Stimulated activated CD4-positive, alpha-beta T cell treated with anti-CD3 and anti-CD28 coated beads, Interleukin-1b, Interleukin-23, amount 100 ng/mL, for 4 hours (primary cell): Measurements from ENCODE around the gene PPIE.
"Not testable (repeated sequence)": the region's sequence is repeated elsewhere in the genome, so short reads cannot be mapped to it uniquely, and the experiment has no call there.

Experiments
- DNase-seq, 2 donors: peaks; one replicate each; pipeline ENCODE4 v3.0.0-alpha.2; 2020; ENCODE audit warnings: low read depth in 2 of 2

Gene PPIE

DNA sequence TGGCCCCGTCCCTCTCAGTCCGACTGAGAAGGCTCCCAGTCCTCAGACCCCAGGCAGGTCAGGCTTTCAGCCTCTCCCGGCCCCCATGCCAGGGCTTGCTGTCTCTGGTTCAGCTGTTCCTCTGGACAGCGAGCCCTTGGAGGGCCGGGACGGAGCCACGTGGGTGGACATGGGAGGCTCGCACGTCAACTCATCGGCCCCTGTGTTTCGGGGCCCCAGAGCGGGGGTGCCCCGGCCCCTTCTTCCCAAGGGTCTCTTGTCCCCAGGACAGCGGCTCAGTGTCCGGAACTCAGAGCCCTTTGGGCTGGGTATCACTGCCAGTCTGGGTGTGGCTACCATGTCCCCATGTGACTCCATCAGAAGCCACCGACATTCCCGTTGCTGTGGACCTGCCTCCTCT lies 39.2 kb downstream of the PPIE start:
- DNase-seq, result not testable (repeated sequence)

DNA sequence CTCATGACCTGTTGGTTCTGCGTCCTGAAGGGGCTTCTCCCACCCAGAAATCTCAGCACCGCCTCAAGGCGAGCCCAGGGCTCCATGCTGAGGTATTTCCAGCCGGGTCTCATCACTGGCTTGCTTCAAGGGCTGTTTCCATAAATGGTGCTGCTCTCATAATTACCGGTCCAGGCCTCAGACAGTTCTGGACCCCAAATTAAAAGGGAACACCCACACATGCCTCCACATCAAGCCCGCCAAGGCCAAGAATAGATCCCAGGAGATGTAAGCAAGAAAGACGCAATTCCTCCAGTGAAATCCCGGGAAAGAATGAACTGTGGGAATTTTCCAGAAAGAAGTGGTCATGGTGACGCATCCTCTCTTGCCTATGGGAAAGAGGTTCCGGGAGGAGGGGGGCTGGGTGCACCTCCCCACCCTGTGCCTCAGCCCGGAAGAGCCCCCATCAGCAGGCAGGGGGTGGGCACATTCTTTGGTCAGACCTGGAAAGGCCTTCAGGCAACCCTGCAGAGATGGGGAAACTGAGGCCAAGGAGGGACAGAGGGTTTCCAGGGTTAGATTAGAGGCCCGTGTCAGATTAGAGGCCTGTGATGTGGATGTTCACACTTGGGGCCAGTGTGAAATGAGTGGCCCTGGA lies 39.9 kb downstream of the PPIE start:
- DNase-seq, result not testable (repeated sequence)

DNA sequence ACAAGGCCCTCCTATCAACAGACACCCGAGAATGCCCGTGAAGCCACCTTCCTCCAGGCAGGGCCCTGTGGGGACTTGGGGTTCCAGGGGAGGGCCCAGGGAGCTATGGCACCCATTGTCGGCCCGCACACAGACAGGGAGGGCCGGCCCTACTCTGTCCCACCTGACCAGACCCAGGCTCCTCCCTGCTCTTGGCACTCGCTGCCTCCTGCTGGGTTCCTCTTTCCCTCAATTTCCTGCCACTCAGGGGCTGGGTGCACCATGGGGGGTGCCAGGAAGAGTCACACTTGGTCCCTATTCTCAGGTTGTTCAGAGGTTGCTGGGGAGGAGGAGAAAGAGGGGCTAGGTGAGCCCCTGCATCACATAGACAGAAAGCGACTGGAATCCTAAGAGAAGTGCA lies 40.5 kb downstream of the PPIE start:
- no peak for DNase-seq

DNA sequence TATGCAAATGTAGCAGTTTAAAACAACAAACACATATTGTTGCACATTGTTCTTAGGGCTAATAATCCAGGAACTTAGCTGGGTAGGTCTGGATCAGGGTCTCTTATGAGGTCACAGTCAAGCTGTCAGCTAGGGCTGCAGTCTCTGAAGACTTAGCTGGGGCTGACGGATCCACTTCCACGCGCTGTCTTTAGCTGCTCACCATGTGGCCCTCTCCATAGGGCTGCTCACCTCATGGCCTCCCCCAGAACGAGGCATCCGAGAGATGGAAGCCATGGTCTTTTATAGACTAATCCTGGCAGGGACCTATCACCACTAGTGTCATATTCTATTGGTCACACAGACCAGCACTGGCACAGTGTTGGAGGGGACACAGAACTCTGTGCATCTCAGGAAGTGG lies 41.1 kb downstream of the PPIE start:
- no peak for DNase-seq

DNA sequence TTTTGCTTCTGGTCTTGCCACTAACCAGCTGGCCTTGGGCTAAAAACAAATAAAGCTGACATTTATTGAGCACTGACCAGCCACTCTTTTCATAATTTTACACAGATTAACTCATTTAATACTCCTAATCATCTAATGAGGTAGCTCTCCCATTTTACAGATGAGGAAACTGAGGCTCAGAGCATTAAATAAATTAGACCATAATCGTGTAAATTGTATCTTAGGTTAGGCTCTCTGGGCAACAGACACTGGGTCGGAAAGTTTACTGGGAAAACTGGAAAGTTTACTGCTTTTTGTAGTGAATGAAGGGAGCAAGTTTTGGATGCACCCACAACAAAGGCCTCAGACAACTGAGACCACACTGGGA lies 42.6 kb downstream of the PPIE start:
- DNase-seq, result no peak

DNA sequence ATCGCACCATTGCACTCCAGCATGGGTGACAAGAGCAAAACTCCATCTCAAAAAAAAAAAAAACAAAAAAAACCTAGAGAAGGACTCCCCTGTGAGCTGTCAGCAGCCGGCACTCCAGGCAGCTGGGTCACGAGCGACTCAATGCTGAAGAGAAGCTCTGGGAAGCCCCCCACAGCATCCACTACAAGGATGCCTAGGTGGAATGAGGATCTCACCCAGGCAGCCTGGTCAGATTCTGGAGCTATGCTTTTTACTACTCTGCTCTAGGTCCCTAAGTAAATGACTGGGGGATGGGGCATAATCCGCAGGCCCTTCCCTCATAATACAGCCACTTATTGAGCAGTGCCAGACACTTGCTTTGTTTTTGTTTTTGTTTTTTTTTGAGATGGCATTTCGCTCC lies 43.4 kb downstream of the PPIE start:
- no peak for DNase-seq

DNA sequence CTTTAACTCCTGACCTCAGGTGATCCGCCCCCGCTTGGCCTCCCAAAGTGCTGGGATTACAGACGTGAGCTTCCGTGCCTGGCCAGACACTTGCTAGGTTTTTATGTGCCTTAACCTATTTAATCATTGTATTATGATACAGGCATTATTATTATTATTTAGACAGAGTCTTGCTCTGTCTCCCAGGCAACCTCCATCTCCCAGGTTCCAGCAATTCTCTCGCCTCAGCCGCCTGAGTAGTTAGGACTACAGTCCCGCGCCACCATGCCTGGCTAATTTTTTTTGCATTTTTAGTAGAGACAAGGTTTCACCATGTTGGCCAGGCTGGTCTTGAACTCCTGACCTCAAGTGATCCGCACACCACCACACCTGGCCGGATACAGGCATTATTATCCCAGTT lies 44.0 kb downstream of the PPIE start:
- not testable (repeated sequence) for DNase-seq

DNA sequence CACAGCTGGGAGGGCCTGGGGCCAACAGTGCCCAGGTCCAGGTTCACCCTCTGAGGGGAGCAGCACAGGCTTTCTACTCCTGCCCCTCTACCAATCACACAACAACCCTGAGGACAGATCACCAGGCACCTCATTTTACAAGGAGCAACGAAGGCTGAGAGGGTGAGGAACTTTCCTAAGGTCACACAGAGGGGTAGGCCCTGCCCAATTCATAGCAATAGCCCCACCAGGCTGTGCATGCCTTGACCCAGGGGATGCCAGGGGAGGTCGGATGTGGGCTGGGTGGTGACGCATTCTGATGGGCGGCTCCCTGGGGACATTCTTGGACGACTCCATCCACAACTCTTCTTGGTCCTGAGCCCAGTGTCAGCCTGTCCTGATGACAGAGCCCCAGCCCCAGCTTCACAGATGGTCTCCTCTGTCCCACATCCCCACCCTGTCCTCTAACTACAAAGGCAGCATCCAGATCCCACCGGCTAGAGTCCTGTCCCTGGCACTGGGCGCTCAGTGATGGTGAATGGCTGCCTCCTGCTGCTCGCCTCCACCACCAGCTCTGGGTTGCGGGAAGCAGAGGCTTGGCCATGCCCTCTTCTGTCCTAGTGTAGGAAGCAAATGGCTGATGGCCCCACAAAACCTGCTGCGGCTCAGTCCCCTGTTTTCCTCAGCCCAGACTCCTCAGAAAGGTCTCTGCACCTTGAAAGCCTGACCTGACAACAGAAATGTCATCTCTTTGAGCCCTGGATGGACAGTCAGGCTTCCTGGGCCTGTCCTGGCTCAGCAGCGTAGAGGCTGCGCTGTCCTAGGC lies 47.8 kb downstream of the PPIE start:
- DNase-seq, result not testable (repeated sequence)

DNA sequence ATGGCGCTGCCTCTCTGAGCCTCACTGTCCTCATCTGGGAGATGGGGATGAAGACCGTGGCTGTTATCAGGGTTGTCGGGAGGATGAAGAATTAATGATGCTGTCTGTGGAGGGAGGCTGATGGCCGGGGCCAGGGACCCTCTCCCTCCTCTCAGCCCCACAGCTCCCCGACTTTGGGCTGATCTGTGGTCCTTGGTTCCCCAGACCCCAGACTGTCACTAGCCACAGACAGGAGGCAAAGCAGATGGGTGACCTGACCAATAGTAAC lies 48.4 kb downstream of the PPIE start:
- not testable (repeated sequence) for DNase-seq

DNA sequence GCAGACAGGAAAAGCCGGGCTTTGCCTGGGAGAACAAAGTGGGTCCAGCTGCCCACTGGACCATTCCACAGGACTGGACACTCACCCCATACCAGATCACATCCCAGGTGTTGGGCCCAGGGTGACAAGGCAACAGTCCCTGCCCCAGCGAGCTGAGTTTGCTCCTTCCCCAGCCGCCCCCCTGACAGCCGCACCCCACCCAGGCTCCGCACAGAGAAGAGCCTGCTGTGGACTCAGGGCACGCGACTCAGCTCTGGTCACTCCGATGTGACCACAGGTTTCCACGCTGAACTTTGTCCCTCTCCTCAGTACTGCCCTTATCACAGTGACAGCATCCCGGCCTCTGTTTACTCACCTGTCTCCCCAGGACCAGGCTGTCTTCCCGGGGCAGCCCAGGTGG lies 48.8 kb downstream of the PPIE start:
- no peak for DNase-seq

DNA sequence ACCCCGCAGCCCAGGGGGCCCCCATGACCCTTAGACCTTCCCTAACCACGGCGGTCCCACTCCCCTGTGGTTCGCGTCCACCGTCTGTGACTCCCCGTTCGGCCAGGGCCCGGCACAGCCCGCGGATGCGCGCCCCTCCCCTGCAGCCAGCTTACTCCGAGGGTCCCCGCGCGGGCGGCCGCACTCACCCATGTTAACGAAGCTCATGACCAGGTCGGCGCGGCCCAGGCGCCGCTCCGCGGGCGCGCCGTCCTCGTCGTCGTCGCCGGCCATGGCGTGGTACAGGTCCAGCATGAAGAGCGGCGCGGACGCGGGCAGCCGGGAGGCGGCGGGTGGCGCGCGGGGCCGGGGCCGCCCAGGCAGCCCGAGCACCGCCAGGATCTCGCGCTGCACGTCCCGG lies 49.3 kb downstream of the PPIE start:
- DNase-seq, result not testable (repeated sequence)

DNA sequence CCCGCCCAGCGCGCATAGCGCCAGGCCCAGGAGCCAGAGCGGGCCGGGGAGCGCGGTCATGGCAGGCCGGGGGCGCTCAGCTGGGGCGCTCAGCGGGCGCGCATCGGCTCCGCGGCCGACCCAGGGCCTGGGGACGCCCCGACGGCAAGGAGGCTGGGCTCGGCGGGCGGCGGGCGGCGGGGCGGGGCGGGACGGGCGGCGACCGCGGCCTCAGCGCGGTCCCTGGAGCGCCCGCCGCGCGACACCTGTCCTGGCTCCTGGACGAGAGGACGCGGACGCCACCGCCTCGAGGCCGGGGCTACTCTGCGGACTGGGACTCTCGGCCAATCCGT lies 49.7 kb downstream of the PPIE start:
- DNase-seq, result no peak

DNA sequence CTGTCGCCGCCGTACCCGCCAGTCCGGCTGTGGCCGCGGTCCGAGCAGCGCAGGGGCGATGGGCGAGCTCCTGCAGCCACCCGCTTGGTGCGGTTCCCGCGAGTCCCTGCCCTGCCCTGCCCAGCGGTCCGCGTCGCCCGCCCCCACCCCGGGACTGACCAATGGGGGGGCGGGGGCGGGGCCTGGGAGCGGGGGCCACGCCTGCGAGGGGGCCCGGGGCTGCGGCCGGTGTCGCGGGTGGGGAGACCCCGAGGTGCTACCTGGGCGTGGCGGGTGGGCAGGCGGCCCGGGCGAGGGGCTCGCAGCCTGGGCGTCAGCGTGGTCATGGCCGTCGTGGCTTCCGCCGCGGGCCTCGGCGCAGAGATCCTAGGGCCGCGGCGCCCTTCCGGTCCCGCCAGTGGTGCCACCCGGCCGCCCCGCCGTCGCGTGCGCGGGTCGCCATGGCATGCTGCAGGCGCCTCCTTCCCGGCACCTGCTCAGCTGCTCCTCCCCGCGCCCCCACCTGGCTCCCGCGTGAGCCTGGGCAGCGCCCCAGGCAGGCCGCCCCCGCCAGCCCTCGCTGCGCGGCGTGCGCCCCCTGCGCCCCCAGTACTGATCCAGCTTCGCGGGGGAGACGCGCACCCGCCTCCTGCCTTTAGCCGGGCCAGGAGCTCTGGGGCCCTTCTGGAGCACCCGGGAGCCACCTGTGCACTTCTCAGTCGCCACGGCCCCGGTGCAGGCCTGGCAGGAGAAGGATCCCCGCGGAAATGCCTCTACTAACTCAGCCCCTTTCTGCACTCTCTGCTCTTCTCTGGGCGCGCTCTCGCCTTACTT lies 50.3 kb downstream of the PPIE start, which contains the start of gene BMP8B:
BMP8B (minus strand) TSS at position 108 of the 813 bp plus-strand sequence. CDS start 380 bp downstream, outside the sequence.
- DNase-seq, result peak; percentile 10 to 35

DNA sequence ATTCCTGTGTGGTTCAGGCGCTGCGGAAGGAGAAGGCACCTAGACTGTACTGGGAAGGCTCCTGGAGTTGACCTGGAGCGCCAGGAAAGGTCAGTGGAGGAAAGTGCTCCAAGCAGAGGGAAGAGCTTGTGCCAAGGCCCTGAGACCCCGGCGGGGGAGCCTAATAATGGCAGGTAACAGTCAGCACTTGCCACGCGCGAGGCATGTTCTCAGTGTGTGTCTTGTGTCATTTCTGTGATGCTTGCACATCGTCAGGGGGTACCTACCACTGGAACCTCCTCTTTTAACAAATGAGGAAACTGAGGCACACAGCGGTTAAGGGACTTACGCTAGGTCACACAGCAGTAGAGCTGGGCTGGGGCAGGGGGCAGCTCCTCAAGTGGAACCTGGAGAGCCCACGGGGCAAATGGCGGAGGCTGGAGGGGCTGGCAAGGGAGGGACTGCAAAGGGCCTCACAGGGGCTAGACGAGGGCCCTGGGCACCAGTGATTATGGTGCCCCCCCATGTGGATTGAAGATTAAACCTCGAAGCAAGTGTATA lies 51.0 kb downstream of the PPIE start:
- no peak for DNase-seq

DNA sequence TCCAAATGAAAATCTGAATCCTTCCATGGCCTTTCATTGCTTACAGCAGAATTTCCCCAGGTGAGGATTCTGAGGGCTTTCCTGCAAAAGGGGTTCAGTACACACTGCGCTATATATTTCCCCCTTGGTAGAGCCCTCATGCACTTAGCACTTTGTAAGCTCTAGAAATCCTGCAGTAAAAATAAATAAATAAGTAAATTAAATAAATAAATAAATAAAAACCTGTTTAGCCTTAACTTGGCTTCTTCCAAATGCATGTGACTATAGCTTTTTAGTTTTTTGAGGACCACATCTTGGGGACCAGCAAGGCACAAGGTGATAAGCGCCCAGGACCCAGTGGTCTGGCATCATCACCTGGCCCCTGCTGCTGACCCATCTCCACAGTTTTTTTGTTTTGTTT lies 53.2 kb downstream of the PPIE start:
- DNase-seq, result no peak

DNA sequence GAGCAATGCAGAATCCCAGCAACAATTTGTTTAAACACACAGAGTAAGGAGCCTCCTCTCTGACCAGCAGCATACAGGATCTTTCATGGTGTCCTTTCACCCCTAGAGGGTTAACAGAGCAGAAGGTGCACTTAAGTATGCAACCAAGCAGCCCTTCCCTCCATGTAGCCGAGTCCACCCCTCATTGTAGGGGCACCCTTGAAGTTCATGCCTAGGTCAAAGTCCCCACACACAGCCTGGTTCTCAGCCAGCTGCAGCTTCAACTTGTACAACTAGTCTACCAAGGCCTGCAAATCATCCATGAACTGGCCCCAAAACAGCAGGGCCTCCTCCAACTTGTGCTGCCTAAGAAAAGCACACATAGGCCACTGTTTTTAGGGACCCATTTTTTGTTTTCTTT lies 57.0 kb downstream of the PPIE start:
- DNase-seq, result no peak

DNA sequence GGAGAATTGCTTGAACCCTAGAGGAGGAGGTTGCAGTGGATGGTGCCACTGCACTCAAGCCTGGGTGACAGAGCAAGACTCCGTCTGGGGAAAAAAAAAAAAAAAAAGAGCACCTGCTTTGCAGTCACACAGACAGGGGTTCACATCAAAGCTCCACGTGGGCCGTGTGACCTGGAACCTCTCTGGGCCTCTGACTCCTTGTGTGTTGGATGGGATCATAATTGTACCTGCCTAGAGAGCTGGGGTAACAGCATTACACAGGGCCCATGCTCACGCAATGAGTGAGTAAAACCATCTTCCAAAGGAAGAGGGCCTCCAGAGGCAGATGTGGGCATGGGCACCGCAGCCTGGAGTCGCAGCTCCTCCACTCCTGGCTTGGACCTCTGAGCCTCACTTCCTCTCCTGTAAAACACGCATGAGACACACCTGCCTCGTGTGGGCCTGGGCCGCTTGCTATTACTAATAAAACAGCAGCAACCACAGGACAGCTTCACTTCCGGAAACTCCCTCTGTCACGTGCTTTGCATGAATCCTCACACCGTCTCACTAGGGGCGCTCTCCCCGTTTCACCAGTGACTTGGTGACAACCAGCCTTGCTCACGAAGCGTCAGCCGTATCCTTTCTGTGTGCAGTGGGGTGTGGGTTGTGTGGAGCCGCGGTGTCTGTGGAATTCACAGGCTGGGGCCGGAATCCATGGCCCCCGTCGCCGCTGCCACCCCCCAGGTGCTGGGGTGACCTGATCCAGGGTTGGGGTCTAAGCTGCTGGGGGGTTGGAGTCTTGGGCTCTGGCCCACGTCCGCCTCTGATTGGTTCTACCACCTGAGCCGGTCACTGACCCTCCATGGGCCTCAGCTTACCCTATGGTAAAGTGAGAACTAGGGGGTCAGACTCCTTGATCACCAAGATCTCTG lies 60.4 kb downstream of the PPIE start:
- peak; percentile 68 to 81 for DNase-seq

DNA sequence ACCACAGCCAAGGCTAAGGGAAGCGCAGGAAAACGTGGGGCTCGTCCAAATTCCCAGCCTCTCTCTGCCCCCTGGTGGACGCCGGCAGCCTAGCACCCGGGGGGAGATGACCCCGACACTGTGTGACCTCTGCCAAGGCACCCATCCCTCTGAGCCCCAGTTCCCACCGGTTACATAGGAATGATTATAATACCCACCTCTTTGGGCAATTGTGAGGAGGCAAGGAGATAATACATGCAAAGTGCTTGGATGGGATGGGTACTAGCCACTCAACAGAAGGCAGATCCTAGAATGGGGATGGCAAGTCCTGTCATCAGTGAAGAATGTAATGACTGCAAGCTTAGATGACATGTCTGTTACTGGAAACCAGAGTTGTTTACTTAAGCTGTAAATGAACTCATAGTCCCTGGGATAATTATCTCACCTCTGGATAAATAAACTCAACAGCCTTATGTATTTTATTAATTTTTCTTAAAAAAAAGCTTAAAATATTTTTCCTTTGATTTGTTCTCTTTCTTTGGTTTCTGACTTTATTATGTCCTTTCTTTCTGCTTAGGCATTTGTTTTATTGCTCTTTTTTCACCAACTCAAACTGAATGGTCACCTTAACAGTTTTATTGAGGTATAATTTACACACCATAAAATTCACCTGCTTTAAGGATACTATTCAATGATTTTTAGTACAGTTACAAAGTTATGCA lies 61.2 kb downstream of the PPIE start:
- peak; percentile 65 to 68 for DNase-seq

DNA sequence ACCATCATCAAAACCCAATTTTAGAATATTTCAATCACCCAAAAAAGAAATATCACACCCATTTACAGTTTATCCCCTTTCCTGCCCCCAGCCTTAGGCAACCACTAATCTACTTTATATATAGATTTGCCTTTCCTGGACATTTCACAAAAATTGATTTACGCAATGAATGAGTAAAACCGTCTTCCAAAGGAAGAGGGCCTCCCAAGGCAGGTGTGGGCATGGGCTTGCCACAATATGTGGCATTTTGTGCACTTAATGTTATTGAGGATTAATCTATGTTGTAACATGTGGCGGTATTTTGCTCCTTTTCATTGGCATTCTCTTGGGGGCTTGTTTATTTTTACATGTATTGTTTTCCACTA lies 61.8 kb downstream of the PPIE start:
- no peak for DNase-seq

DNA sequence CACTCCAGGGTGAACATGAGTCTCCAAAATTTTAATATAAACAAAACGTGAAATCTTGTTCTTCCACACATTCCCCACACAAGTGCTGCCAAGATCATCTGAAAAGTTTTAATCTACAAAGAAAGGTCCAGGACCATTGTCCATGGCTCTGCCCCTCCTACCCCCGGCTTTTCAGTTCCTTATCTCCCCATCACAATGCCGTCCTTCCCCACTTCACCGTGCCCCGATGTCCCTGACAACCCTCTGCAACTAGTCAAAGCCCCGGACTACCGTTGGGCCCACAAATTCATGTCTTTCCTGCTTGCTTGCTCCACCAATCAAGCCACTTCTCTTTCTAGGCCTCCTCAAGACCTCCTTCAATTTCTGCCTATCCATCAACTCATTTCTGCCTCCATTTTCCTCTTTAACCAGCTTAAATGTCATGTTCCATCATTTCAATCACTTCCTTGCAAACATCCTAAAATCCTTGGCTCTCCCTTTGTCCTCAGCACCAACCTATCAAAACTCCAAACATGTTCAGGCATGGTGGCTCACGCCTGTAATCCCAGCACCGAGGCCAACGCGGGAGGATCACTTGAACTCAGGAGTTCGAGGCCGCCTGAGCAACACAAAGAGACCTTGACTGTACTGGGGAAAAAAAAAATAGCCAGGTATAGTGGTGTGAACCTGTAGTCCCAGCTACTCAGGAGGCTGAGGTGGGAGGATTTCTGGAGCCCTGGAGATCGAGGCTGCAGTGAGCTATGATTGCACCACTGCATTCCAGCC lies 64.0 kb downstream of the PPIE start:
- DNase-seq, result no peak
